H9 (cell line): Measurements from ENCODE around the gene FAM20A. TPM values are rescaled to one million over a fixed set of nuclear protein-coding genes. Genes with fewer than 3 reads are reported as not detected.

Source experiments
- DNase-seq: peaks from one replicate; pipeline ENCODE4 v3.0.0-alpha.2; 2017
- H2AFZ ChIP-seq: one replicate; pipeline ENCODE4 v1.6.1; 2013; ENCODE audit warnings: mild to moderate bottlenecking, low read length, control low read depth, moderate library complexity
- H2AK5ac ChIP-seq: 2 replicates; pipeline ENCODE4 v1.6.1; 2013; ENCODE audit warnings: low read length, control low read depth, mixed read lengths; ENCODE audit not compliant: insufficient read length
- H2BK120ac ChIP-seq: one replicate; pipeline ENCODE4 v1.6.1; 2013; ENCODE audit warnings: low read depth, mild to moderate bottlenecking, low read length, control low read depth, inconsistent platforms; ENCODE audit not compliant: poor library complexity, severe bottlenecking
- H2BK12ac ChIP-seq: 2 replicates; pipeline ENCODE4 v1.6.1; 2013; ENCODE audit warnings: low read length, control low read depth, mixed read lengths, low read depth; ENCODE audit not compliant: insufficient read length
- H2BK15ac ChIP-seq: 2 replicates; pipeline ENCODE4 v1.6.1; 2013; ENCODE audit warnings: low read depth, low read length, control low read depth
- H2BK20ac ChIP-seq: one replicate; pipeline ENCODE4 v1.6.1; 2013; ENCODE audit warnings: low read depth, mild to moderate bottlenecking, low read length, control low read depth, inconsistent platforms; ENCODE audit not compliant: poor library complexity, severe bottlenecking
- H2BK5ac ChIP-seq: 2 replicates; pipeline ENCODE4 v1.6.1; 2013; ENCODE audit warnings: low read length, control low read depth, mixed read lengths; ENCODE audit not compliant: insufficient read length
- H3K14ac ChIP-seq: 2 replicates; pipeline ENCODE4 v1.6.1; 2013; ENCODE audit warnings: low read length, control low read depth; ENCODE audit not compliant: insufficient read depth
- H3K18ac ChIP-seq: 2 replicates; pipeline ENCODE4 v1.6.1; 2013; ENCODE audit warnings: low read depth, mild to moderate bottlenecking, mixed read lengths, low read length, control low read depth; ENCODE audit not compliant: insufficient read length
- H3K23ac ChIP-seq: 2 replicates; pipeline ENCODE4 v1.6.1; 2013; ENCODE audit warnings: low read length, control low read depth, mixed read lengths, low read depth; ENCODE audit not compliant: insufficient read length
- H3K23me2 ChIP-seq: 2 replicates; pipeline ENCODE4 v1.6.1; 2013; ENCODE audit warnings: low read depth, mild to moderate bottlenecking, mixed read lengths, low read length, control low read depth; ENCODE audit not compliant: insufficient read length, poor library complexity, severe bottlenecking
- H3K27ac ChIP-seq: 2 replicates; pipeline ENCODE4 v1.5.1; 2013; ENCODE audit warnings: low read length, control low read depth, mixed read lengths, low read depth; ENCODE audit not compliant: insufficient read length
- H3K27me3 ChIP-seq: 2 replicates; pipeline ENCODE4 v1.6.1; 2013; ENCODE audit warnings: low read length, control low read depth, inconsistent platforms; ENCODE audit not compliant: insufficient read depth
- H3K4ac ChIP-seq: 2 replicates; pipeline ENCODE4 v1.6.1; 2013; ENCODE audit warnings: low read depth, mild to moderate bottlenecking, control low read depth, inconsistent platforms, low read length, moderate library complexity
- H3K4me1 ChIP-seq: 2 replicates; pipeline ENCODE4 v1.6.1; 2013; ENCODE audit warnings: low read length, control low read depth, inconsistent platforms; ENCODE audit not compliant: insufficient read depth
- H3K4me2 ChIP-seq: 2 replicates; pipeline ENCODE4 v1.6.1; 2013; ENCODE audit warnings: low read length, control low read depth, mixed read lengths; ENCODE audit not compliant: insufficient read length, insufficient read depth
- H3K56ac ChIP-seq: 2 replicates; pipeline ENCODE4 v1.6.1; 2013; ENCODE audit warnings: low read depth, mild to moderate bottlenecking, mixed read lengths, low read length, control low read depth; ENCODE audit not compliant: insufficient read length
- H3K79me1 ChIP-seq: 2 replicates; pipeline ENCODE4 v1.6.1; 2013; ENCODE audit warnings: low read depth, mild to moderate bottlenecking, moderate library complexity, low read length, control low read depth, inconsistent platforms; ENCODE audit not compliant: insufficient read depth, poor library complexity, severe bottlenecking
- H3K79me2 ChIP-seq: 2 replicates; pipeline ENCODE4 v1.6.1; 2013; ENCODE audit warnings: low read length, control low read depth, inconsistent platforms; ENCODE audit not compliant: insufficient read depth
- H3K9ac ChIP-seq: 2 replicates; pipeline ENCODE4 v1.6.1; 2013; ENCODE audit warnings: low read length, control low read depth, mixed read lengths; ENCODE audit not compliant: insufficient read length; ENCODE audit errors: extremely low read depth
- H3K9me3 ChIP-seq: one replicate; pipeline ENCODE4 v1.6.1; 2013; ENCODE audit warnings: low read depth, low read length, inconsistent platforms; ENCODE audit not compliant: control insufficient read depth
- H3T11ph ChIP-seq: one replicate; pipeline ENCODE4 v1.6.1; 2013; ENCODE audit warnings: mild to moderate bottlenecking, low read length, control low read depth, inconsistent platforms
- H4K20me1 ChIP-seq: one replicate; pipeline ENCODE4 v1.6.1; 2013; ENCODE audit not compliant: control insufficient read depth, insufficient read length, insufficient read depth
- H4K5ac ChIP-seq: 2 replicates; pipeline ENCODE4 v1.6.1; 2013; ENCODE audit warnings: low read depth, mild to moderate bottlenecking, mixed read lengths, low read length, control low read depth; ENCODE audit not compliant: insufficient read length
- H4K8ac ChIP-seq: replicated peaks from 2 replicates; pipeline ENCODE4 v1.6.1; 2013; ENCODE audit warnings: low read length, control low read depth, mixed read lengths, low read depth; ENCODE audit not compliant: insufficient read length
- H4K91ac ChIP-seq: 2 replicates; pipeline ENCODE4 v1.6.1; 2013; ENCODE audit warnings: low read depth, mild to moderate bottlenecking, moderate library complexity, mixed read lengths, low read length, control low read depth; ENCODE audit not compliant: insufficient read length
- H3K27ac Mint-ChIP-seq, 3 experiments: 2 replicates in 2 of 3; 3 replicates in 1 of 3; pipeline ENCODE4 v1.8.0; 2020 to 2021; ENCODE audit warnings: mixed read lengths in 3 of 3, mild to moderate bottlenecking in 1 of 3, moderate library complexity in 1 of 3
- H3K27me3 Mint-ChIP-seq: 2 replicates; pipeline ENCODE4 v1.8.0; 2021; ENCODE audit warnings: low read depth, mild to moderate bottlenecking, moderate library complexity, mixed read lengths
- H3K36me3 Mint-ChIP-seq, 3 experiments: 2 replicates in 2 of 3; 3 replicates in 1 of 3; pipeline ENCODE4 v1.8.0; 2020 to 2021; ENCODE audit warnings: low read depth in 3 of 3, mixed read lengths in 3 of 3; ENCODE audit not compliant: insufficient read depth in 1 of 3
- H3K4me1 Mint-ChIP-seq, 2 experiments: 2 replicates each; pipeline ENCODE4 v1.8.0; 2020; ENCODE audit warnings: mixed read lengths in 2 of 2
- H3K4me3 Mint-ChIP-seq, 2 experiments: 2 replicates in 1 of 2; 3 replicates in 1 of 2; pipeline ENCODE4 v1.8.0; 2020 to 2021; ENCODE audit warnings: mild to moderate bottlenecking in 2 of 2, mixed read lengths in 2 of 2, moderate library complexity in 1 of 2
- H3K9me3 Mint-ChIP-seq, 2 experiments: 2 replicates in 1 of 2; 3 replicates in 1 of 2; pipeline ENCODE4 v1.8.0; 2020; ENCODE audit warnings: mild to moderate bottlenecking in 2 of 2, mixed read lengths in 2 of 2, moderate library complexity in 1 of 2
- CTCF ChIP-seq: fragments of 200-600 bp; sonication (generic); conservative IDR thresholded peaks from 3 replicates; pipeline ENCODE4 v1.8.0; 2021; ENCODE audit warnings: antibody characterized with exemption, mild to moderate bottlenecking
- WGBS: extraction: QIAGEN DNeasy Blood & Tissue Kit; methylation state at CpG from one replicate; pipeline ENCODE4 v1.1.7; 2013; ENCODE audit warnings: missing lambda C conversion rate, low lambda C conversion rate, mixed read lengths; ENCODE audit not compliant: insufficient read length; ENCODE audit errors: extremely low coverage; 5-methylcytosine and 5-hydroxymethylcytosine counted together
- total RNA-seq: library from RNA; stranded (reverse); gene quantifications from 2 replicates; pipeline ENCODE4 v1.2.1, GENCODE V29; 2021

Gene FAM20A
- total RNA-seq, 1 experiment from 2014 or later = 34.4 TPM

GRCh38 chr17:68588362-68588761, 12.8 kb downstream of the FAM20A start:
- no peak overlapping the region for H3K14ac ChIP-seq
- Mint-ChIP-seq H3K27ac (no peak overlapping the region), H3K9me3 (peaks cover 7 to 16% of the 10 kb centered on the region in 2 experiments; a peak in 4 of 5 replicates), H3K4me1 (peaks cover 10% of the 10 kb centered on the region in 2 experiments), H3K4me3 (no peak overlapping the region), H3K27me3 (no peaks in the 10 kb centered on the region; the same call in 1 of the 2 replicates), H3K36me3 (peaks cover 1 to 68% (median 47%) of the 10 kb centered on the region in 3 experiments; a peak in 5 of 7 replicates)
- no peak overlapping the region for H4K91ac ChIP-seq
- H4K5ac ChIP-seq = no peak overlapping the region
- H4K20me1 ChIP-seq = peaks cover 2% of the 10 kb centered on the region
- H3K18ac ChIP-seq = no peak overlapping the region
- H4K8ac ChIP-seq = no peak overlapping the region
- H3K23ac ChIP-seq = no peak overlapping the region
- H3K27ac ChIP-seq = no peak overlapping the region
- no peaks in the 10 kb centered on the region for H3K27me3 ChIP-seq
- H2AFZ ChIP-seq = no peak overlapping the region
- no peaks in the 10 kb centered on the region for H3K79me2 ChIP-seq
- H2BK120ac ChIP-seq = no peak overlapping the region
- no peaks in the 10 kb centered on the region; the same call in 1 of the 2 replicates for H3K4me1 ChIP-seq
- no peak overlapping the region for H2AK5ac ChIP-seq
- WGBS = no CpG with 5 or more reads among the region's 1 CpG
- no peaks in the 10 kb centered on the region for H3K23me2 ChIP-seq
- H3K79me1 ChIP-seq = no peaks in the 10 kb centered on the region
- TF ChIP-seq CTCF = no peak
- no peak overlapping the region for H3K56ac ChIP-seq
- H2BK15ac ChIP-seq = no peak overlapping the region
- no peak overlapping the region for H2BK20ac ChIP-seq
- H3K9me3 ChIP-seq = no peaks in the 10 kb centered on the region
- H3K4ac ChIP-seq = no peak overlapping the region
- DNase-seq = peak; percentile 13
- H2BK12ac ChIP-seq = no peak overlapping the region
- no peak overlapping the region for H3K4me2 ChIP-seq
- no peak overlapping the region for H2BK5ac ChIP-seq
- no peak overlapping the region for H3K9ac ChIP-seq
- no peak overlapping the region for H3T11ph ChIP-seq
